Measurements from ENCODE around the gene CIITA.
"Not testable (repeated sequence)": the region's sequence is repeated elsewhere in the genome, so short reads cannot be mapped to it uniquely, and the experiment has no call there.

CIITA gene, protein sequence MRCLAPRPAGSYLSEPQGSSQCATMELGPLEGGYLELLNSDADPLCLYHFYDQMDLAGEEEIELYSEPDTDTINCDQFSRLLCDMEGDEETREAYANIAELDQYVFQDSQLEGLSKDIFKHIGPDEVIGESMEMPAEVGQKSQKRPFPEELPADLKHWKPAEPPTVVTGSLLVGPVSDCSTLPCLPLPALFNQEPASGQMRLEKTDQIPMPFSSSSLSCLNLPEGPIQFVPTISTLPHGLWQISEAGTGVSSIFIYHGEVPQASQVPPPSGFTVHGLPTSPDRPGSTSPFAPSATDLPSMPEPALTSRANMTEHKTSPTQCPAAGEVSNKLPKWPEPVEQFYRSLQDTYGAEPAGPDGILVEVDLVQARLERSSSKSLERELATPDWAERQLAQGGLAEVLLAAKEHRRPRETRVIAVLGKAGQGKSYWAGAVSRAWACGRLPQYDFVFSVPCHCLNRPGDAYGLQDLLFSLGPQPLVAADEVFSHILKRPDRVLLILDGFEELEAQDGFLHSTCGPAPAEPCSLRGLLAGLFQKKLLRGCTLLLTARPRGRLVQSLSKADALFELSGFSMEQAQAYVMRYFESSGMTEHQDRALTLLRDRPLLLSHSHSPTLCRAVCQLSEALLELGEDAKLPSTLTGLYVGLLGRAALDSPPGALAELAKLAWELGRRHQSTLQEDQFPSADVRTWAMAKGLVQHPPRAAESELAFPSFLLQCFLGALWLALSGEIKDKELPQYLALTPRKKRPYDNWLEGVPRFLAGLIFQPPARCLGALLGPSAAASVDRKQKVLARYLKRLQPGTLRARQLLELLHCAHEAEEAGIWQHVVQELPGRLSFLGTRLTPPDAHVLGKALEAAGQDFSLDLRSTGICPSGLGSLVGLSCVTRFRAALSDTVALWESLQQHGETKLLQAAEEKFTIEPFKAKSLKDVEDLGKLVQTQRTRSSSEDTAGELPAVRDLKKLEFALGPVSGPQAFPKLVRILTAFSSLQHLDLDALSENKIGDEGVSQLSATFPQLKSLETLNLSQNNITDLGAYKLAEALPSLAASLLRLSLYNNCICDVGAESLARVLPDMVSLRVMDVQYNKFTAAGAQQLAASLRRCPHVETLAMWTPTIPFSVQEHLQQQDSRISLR

DNA sequence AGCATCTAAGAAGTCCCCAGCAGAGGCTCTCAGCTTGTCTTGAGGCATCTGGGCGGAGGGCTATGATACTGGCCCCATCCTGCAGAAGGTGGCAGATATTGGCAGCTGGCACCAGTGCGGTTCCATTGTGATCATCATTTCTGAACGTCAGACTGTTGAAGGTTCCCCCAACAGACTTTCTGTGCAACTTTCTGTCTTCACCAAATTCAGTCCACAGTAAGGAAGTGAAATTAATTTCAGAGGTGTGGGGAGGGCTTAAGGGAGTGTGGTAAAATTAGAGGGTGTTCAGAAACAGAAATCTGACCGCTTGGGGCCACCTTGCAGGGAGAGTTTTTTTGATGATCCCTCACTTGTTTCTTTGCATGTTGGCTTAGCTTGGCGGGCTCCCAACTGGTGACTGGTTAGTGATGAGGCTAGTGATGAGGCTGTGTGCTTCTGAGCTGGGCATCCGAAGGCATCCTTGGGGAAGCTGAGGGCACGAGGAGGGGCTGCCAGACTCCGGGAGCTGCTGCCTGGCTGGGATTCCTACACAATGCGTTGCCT is at the start of gene CIITA:
Gene CIITA (plus strand): TSS at position 404 of the 543 bp plus-strand sequence. CDS start 129 bp downstream, at position 533.
- peak; percentile 99 for DNase-seq

DNA sequence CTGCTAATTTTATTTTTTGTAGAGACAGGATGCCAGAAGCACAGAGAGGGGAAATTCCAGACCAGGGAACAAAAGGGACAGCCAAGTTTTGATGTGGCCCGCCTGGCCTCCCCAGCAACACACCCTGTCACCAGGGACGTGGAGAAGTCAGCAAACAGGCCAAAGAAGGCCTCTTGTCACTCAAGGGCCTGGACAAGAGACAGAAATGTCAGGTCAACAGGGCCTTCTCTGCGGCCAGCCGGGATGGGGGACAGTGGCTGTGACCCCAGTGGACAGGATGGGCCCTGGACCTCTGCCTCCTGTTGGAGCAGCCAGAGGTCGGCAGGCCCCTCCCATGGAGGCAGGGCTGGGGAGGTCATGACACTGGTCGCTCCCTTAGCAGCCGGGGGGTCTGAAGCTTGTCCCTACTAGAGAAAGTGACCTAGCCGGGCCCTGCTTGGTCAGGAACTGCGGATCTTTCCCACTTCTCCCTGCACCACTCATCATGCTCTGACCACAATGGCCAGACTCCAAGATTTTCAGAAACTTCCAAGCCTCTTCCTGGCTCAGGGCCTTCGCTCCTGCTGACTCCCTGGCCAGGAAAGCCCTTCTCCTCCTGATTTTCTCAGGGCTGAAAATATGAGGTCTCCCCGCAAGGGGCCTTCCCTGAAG is 49.2 kb upstream of the CIITA start:
- no peak for DNase-seq

DNA sequence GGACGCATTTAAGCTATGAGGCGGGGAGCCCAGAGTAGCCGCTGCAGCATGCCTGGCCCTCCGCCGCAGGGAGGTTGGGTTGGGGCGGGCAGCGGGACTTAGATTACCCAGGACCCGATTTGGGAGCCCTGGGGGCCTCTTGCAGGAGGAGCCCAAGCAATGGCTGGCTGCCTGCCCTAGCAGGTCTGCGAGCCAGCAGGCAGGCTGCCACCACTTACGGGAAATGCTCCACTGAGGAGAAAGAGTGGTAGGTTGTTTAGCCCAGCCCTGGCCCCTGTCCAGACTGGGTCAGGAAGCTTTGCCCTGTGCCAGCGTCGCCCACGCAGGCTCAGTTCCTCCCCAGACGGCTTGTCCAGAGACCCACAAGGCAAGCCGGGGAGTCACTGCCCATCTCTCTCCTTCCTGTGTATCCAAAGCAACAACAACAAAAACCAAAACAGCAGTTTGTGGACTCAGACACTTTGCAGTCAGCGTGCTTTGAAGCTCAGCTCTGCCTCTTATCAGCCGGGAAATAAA is 48.1 kb upstream of the CIITA start:
- peak; percentile 86 for DNase-seq

DNA sequence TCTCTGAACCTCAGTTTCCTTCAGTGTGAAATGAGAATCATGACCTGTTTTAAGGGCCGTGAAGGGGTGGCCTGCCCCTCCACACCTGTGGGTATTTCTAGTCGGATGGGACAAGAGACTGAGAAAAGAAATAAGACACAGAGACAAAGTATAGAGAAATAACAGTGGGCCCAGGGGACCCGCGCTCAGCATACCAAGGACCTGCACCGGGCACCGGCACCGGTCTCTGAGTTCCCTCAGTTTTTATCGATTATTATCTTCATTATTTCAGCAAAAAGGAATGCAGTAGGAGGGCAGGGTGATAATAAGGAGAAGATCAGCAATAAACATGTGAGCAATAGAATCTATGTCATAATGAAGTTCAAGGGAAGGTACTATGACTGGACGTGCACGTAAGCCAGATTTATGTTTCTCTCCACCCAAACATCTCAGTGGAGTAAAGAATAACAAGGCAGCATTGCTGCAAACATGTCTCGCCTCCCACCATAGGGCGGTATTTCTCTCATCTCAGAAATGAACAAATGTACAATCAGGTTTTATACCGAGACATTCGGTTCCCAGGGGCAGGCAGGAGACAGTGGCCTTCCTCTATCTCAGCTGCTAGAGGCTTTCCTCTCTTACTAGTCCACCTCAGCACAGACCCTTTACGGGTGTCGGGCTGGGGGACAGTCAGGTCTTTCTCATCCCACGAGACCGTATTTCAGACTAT is 47.5 kb upstream of the CIITA start:
- DNase-seq: not testable (repeated sequence)

DNA sequence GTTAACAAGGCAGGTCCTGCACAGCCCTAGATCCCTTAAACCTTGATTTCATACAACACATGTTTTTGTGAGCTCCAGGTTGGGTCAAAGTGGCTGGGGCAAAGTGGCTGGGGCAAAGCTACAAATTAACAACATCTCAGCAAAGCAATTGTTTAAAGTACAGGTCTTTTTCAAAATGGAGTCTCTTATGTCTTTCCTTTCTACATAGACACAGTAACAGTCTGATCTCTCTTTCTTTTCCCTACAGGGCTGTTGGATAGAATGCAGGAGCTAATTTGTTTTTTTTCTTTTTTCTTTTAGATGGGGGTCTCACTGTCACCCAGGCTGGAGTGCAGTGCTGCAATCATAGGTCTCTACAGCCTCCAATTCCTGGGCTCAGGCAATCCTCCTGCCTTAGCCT is 46.8 kb upstream of the CIITA start:
- not testable (repeated sequence) for DNase-seq

DNA sequence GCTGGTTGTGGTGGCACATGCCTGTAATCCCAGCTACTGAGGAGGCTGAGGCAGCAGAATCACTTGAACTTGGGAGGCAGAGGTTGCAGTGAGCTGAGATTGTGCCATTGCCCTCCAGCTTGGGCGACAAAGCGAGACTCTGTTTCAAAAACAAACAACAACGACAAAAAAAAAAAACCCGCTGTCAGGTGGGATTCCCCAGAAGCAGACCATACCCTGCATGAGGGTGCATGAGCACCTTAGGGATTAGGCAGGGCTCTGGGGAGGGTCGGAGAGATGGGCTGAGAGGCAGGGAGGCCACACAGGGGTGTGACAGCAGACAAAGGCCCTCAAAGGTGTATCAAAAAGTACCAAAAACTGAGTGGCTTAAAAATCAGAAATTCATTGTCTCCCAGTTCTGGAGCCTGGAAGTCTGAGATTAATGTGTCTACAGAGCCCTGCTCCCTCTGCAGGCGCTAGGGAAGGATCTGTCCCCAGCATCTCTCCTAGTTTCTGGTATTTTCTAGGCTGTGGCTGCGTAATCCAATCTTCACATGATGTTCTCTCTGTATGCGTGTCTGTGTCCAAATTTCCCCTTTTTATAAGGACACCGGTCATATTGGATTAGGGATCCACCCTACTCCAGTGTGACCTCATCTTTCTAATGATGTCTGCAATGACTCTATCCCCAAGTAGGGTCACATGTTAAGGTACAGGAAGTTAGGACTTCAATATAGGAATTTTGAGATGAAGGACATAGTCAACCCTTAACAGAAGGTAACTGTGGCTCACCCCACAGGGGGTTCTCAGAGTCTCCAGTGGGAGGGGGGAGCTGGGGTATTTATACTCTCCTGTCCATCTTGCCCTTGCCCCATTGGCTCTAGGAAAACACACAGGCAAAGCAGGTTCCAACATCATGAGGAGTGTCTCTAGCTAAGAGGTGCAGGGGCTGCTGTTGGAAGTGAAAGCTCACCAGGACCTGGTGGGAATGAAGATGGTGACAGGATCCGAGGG is 44.8 kb upstream of the CIITA start:
- DNase-seq: no peak

DNA sequence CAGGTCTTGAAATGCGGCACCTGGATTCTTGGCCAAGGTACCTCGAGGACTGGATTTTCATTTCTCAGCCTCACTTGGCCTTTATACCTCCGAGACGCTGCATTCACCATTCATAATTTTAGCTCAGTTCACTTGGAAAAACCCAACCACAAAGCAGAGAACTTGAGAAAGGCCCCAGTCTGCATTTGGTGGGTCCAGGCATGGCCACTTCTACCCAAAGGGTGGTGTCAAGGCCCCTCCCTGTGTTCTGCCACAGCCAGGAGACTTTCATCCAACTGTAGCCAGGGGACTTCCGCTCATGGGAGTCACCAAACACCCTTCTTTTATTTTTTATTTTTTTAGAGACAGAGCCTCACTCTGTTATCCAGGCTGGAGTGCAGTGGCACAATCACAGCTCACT is 43.7 kb upstream of the CIITA start:
- no peak for DNase-seq

DNA sequence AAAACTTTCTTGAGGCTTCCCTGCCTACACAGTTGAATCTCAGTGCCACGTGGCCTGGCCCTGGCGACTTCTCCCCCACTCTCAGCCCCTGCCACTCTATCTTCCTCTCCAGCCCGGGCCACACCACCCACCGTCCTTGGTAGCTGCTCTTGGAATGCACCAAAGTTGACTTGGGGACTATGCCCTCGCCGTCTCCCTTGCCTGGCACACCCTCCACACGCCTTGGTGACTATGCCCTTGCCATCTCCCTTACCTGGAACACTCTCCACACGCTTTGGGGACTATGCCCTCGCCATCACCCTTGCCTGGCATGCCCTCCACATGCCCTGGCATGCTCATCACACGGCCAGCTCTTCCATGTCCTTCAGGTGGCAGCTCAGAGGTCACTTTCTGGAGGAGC is 42.9 kb upstream of the CIITA start:
- DNase-seq: no peak

DNA sequence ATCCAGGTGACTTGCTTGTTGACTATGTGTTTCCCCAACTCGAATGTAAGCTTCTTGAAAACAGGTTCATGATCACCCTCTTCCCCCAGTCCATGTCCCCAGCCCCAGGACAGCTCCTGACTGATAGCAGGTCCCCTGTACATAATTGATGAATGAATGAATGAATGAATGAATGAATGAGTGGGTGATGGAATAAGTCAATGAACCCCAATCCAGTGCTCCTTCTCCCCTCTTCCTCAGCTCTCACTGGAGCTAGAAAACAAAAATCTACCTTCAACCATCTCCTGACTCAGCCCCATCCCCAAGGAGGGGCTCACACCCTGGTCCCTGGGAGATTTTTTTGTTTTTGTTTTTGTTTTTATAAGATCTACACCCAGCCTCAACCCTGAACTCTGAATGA is 42.2 kb upstream of the CIITA start:
- no peak for DNase-seq

DNA sequence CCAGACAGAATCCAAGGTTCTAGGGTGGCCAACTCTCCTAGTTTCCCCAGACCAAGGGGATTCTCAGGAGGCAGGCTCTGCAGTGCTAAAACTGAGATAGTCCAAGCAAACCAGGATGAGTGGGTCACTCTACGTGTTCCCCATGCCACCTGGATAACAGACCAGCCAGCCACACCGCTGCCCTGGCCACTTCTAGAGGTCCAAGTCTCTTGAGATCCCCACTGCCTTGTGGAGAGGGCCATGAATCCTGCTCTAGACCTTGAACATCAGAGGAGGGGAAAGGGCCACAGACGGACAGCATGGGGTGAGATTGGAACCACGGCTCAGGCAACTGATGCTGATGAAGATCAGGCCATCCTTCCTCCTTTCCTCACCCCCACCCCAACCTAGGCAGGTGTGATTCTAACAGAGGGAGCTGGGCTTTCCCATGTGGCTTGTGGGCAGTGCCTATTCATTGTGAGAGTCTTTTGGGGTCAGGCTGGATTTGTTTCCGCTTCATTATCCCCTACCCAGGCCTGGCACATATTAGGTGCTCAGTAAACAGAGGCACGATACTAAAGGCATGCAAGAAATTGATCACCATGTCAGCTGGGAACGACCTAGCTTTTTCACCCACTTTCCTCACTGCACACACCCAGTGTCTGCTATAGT is 41.6 kb upstream of the CIITA start:
- no peak for DNase-seq

DNA sequence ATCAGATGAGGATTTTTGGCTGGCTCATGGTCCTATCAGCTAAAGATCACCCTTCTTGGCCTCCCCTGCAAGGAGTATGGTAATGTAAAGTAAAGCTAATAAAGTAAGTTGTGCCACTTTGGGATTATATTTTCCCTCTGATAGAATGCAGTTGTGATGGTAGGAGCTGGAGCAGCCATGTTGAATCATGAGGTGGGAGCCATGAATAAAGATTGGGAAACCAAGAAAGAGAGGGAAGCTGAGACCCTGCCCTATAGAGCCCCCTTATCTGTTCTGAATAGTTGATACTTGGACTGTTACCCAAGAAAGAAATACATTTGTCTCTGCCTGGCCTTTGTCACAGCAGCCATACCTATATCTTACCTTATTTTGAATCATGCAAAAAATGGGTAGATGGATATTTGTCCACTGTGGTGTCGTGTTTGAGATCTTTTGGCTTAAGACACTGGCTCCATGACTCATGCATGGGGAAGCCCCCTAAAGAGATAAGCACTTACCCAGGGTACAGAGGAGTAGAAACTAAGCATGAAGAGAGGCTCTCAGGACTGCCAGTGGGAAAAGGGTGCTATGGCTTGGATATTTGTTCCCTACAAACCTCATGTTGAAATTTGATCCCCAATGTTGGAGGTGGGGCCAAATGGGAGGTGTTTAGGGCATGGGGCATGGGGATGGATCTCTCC is 40.7 kb upstream of the CIITA start:
- DNase-seq: no peak

DNA sequence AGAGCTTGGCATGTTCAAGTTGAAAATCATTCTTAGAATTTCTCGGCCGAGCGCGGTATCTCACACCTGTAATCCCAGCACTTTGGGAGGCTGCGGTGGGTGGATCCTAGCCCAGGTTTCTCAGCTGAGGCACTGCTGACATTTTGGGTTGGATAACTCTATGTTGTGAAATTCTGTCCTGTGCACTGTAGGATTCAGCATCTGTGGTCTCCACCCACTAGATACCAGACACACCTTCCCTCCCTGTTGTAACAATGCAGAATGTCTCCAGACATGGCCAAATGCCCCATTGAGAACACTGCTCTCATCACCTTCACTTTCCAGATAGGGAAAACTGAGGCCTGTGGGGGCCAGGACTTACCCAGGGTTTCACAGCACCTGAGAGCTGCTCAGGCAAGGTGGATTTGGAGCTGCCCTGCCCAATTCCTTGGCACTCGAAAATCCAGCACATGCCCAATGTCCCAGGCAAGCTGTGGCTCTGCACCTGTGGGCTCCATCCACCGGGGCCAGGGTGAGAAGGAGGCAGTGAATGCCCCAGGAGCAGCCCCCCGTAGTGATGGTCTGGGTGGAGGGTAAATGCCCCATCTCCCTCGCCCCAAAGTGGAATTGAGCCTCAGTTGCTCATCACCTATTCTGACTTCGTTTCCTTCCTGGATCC is 38.3 kb upstream of the CIITA start:
- DNase-seq: no peak

DNA sequence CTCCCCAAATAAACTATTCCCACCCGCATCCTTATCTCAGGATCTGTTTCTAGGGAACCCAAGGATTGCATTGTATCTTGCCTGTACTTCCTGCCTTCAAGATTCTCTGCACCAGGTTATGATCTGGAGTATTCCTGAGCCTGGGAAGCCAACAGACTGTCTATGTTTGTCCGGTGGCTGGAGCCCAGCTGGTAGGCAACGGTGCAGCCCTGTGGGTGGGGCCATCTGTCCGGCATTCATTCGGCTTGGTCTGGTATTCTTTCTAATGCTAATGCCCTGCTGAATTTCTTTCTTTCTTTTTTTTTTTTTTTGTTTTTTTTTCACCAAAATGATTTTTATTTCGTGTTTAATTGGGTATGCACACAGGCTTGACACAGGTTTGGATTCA is 37.7 kb upstream of the CIITA start:
- no peak for DNase-seq

DNA sequence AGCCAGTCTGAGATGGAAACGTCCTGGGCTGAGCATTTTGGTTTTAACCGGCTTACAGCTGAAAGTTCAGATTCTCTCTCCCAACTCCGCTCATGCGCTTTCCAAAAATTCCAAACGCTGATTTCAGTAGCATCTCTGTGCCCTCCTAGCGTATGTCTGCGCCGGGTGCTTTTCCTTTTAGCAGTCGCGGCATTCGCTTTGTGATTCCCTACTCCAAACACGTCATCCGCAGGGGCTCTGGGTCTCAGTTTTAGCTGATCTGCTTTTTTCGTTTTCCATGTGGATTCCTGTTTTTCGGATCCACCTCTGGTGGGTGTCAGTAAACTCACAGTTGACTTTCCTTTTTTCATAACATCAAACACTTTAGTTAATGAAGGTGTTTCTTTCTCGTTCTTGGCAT is 36.3 kb upstream of the CIITA start:
- no peak for DNase-seq

DNA sequence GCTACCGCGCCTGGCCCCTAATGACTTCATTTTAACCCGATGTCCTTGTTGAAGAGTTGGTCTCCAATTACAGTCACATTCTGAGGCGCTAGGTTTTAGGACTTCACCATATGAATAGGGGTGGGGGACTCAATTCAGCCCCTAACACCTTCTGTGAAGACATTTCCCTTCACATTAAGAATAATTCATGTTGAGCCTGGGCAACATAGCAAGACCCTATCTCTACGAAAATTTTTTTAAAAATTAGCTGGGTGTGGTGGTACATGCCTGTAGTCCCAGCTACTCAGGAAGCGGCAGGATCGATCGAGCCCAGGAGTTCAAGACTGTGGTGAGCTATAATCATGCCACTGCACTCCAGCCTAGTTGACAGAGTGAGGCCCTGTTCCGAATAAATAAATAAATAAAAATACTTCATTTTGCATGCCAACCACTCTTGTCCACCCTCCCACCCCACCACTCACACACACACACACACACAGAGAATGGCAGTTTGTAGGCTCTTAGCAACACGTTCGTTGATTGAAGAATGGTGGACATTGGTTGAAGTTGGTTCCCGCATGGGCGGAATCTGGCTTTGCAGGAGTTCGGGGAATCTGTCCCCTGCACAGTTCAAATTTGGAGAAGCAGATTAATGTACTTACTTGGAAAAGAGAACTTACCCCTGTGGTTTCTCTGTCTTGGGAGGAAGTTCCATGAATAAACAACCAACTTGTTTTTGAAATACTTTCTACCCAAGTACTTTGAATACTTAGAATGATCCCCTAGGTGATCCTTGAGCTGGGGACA is 30.6 kb upstream of the CIITA start:
- DNase-seq: no peak

DNA sequence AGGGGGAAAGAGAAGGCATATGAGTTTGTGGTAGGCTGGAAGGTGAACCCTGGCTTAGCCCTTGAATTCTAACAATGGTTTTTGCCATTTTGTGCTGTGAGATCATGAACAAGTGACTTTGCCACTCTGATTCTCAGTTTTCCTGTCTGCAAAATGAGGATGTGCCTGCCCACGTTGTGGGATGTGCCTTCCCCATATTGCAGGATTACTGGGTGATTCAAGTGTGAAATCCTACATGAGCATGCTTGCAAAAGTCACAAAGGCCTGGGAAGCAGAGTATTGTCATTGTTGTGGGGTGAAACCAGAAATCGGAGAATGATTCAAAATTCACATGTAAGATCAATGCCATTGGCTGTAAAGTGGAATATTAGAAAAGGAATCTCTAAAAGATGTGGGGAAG is 29.8 kb upstream of the CIITA start:
- DNase-seq: no peak

DNA sequence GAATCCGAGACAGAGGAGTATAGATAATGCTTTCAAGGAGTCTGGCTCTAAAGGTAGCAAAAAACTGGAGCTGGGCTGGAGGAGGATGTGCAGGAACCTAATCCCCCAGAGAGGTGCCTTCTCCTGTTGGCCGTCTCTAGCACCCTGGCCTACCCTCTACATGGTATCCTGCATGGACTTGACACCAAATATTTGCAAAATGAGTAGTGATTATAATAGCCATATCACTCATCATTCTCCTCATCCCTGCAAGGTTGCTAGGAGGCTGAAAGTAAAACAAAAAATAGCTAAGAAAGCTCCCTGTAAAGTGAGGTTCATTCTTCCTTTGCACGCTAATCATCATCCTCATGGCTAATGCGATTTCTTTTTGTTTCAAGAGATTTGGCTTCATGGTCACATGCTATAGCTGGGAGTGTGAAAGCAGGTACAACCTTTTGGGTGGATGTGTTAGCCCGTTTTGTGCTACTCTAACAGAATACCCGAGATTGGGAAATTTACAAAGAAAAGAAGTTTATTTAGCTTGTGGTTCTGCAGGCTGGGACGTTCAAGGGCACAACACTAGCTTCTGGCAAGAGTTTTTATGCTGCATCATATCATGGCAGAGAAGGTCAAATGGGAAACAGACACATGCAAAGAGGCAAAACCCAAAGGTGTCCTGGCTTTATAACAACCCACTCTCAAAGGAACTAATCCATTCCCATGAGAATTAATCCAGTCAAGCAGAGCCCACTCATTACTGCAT is 27.1 kb upstream of the CIITA start:
- no peak for DNase-seq
